Nephron (organoid): ENCODE measurements around the gene KAZN.

Source experiments
- H3K27ac Mint-ChIP-seq, 3 experiments: 2 replicates each; pipeline ENCODE4 v1.8.0; 2020; ENCODE audit warnings: mixed read lengths in 3 of 3, mild to moderate bottlenecking in 2 of 3, moderate library complexity in 1 of 3
- H3K27me3 Mint-ChIP-seq: 2 replicates; pipeline ENCODE4 v1.8.0; 2021; ENCODE audit warnings: low read depth, mild to moderate bottlenecking, moderate library complexity, mixed read lengths
- H3K36me3 Mint-ChIP-seq: 2 replicates; pipeline ENCODE4 v1.8.0; 2020; ENCODE audit warnings: low read depth, mixed read lengths
- H3K4me1 Mint-ChIP-seq: 2 replicates; pipeline ENCODE4 v1.8.0; 2020; ENCODE audit warnings: mixed read lengths
- H3K4me3 Mint-ChIP-seq, 3 experiments: 2 replicates each; pipeline ENCODE4 v1.8.0; 2020; ENCODE audit warnings: mild to moderate bottlenecking in 3 of 3, mixed read lengths in 3 of 3, moderate library complexity in 2 of 3
- H3K9me3 Mint-ChIP-seq: 2 replicates; pipeline ENCODE4 v1.8.0; 2020; ENCODE audit warnings: mixed read lengths
- TF ChIP-seq, protein P1 (sequence below), 3 experiments: fragments of 200-600 bp; sonication (generic); IDR thresholded peaks; one replicate each; pipeline ENCODE4 v1.5.0; 2021; ENCODE audit warnings: antibody characterized with exemption in 3 of 3; ENCODE audit not compliant: unreplicated experiment in 3 of 3

The KAZN gene

DNA sequence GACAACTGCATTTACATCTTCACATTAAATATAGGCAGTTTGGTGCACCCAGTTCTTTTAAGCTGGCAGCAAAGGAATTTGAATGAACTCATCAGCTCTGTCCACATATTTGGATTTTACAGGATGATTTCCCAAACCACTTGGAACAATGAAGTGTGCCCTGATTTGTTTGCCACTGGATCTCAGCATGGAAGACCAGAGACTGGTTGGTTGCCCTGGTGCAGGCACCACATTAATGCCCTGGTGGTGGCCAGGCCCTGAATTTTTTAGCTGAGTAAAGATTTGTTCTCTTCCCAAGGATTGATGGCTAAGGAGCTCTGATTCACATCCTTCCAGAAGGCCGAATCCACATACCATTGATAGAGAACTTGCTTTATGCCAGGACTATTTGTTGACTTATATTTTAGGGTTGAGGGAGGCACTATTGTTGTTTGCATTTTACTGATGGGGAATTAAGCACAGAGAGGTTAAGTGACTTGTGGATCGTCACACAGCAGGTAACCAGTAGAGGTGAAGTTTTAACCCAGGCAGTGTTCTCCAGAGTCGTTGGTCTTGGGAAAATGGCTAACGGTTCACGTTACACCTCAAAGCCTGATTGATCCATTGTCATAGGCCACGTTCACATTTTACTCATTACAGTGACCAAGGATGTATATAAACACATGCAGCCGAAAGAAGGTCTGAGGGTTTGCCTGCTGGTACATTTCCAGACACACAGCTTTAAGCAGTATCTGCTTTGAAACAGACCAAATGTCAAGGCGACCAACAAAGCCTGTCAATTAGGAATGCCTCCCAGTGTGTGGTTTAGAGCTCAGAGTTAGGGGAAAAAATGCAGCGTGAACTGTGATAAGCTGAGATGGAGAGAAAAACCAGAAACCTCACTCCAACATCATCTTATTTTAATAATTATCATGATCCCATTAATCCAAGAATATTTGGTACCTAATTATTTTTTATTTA, 50.7 kb downstream of the KAZN start:
- H3K27me3 Mint-ChIP-seq, result peaks cover 4% of the 10 kb centered on the region
- peaks cover 15% of the 10 kb centered on the region for H3K9me3 Mint-ChIP-seq
- no peak overlapping the region for H3K27ac Mint-ChIP-seq
- peaks cover 15% of the 10 kb centered on the region for H3K4me1 Mint-ChIP-seq
- TF ChIP-seq, protein P1, sequence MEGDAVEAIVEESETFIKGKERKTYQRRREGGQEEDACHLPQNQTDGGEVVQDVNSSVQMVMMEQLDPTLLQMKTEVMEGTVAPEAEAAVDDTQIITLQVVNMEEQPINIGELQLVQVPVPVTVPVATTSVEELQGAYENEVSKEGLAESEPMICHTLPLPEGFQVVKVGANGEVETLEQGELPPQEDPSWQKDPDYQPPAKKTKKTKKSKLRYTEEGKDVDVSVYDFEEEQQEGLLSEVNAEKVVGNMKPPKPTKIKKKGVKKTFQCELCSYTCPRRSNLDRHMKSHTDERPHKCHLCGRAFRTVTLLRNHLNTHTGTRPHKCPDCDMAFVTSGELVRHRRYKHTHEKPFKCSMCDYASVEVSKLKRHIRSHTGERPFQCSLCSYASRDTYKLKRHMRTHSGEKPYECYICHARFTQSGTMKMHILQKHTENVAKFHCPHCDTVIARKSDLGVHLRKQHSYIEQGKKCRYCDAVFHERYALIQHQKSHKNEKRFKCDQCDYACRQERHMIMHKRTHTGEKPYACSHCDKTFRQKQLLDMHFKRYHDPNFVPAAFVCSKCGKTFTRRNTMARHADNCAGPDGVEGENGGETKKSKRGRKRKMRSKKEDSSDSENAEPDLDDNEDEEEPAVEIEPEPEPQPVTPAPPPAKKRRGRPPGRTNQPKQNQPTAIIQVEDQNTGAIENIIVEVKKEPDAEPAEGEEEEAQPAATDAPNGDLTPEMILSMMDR (IDR thresholded peaks at IDR 0.05; ENCODE audit: unreplicated experiment in 3 of 3), result no peak
- no peak overlapping the region for H3K4me3 Mint-ChIP-seq
- peaks cover 14% of the 10 kb centered on the region for H3K36me3 Mint-ChIP-seq

DNA sequence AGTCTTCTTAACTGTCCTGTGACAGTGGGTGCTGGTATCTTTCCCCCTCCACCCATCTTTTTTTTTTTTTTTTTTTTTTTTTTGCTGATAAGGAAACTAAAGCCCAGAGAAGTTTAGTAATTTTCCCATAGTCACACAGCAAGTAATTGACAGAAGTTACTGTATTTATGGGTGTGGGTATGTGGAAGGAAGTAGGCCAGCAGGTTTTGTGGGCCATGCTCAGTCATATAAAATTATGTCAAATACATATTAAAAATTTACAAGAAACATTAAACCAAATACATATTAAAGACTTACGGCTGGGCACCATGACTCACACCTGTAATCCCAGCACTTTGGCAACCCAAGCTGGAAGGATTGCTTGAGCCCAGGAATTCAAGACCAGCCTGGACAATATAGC, 51.5 kb downstream of the KAZN start:
- peaks cover 9% of the 10 kb centered on the region for H3K36me3 Mint-ChIP-seq
- peaks cover 9% of the 10 kb centered on the region for H3K9me3 Mint-ChIP-seq
- TF ChIP-seq, protein P1 (IDR thresholded peaks at IDR 0.05; ENCODE audit: unreplicated experiment in 3 of 3), result no peak
- H3K27me3 Mint-ChIP-seq, result peaks cover 4% of the 10 kb centered on the region
- peaks cover 15% of the 10 kb centered on the region for H3K4me1 Mint-ChIP-seq
- H3K27ac Mint-ChIP-seq, result no peak overlapping the region
- no peak overlapping the region for H3K4me3 Mint-ChIP-seq

DNA sequence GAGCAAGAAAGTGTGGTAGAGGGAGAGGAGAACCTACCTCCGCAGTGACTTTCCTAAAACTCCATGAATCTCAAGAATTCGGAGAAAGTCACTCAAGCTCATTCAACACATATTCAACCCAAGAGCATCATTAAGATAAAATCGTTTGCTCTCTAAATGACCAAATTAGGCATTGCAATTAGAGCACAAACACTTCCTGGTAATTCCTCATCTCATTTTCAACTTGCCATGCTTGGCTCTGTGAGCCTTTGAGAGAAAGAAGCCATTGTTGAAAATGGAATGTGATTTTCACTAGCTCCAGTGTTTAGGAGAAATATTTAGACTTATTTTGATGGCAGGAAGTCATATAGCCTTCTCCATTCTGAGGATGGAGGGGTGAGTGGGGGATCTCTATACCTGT, 52.5 kb downstream of the KAZN start:
- Mint-ChIP-seq H3K27ac (no peak overlapping the region), H3K4me1 (peaks cover 25% of the 10 kb centered on the region), H3K9me3 (no peaks in the 10 kb centered on the region), H3K27me3 (no peaks in the 10 kb centered on the region), H3K4me3 (no peak overlapping the region), H3K36me3 (no peaks in the 10 kb centered on the region)
- TF ChIP-seq, protein P1 (IDR thresholded peaks at IDR 0.05; ENCODE audit: unreplicated experiment in 3 of 3), result no peak

DNA sequence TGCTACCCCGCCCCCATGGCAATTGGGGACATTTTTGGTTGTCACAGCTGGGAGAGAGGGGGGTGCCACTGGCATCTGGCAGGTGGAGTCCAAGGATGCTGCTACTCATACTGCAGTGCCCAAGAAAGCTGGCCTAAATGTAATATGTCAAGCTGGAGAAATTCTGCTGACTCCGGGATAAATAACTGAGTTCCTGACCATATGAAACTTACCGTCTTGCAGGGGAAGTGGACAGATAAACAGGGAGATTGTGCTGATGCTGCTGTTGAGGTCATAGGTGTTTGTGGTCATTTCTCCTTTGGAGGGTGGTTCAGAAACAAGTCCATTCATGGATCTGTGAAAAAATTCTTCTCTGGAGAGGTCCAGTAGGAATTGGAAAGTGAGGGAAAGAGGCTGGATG, 54.4 kb downstream of the KAZN start:
- Mint-ChIP-seq H3K9me3 (no peaks in the 10 kb centered on the region), H3K4me1 (peaks cover 32% of the 10 kb centered on the region), H3K27ac (no peak overlapping the region), H3K4me3 (no peak overlapping the region), H3K36me3 (no peaks in the 10 kb centered on the region), H3K27me3 (peaks cover 7% of the 10 kb centered on the region)
- TF ChIP-seq, protein P1 (IDR thresholded peaks at IDR 0.05; ENCODE audit: unreplicated experiment in 3 of 3), result no peak

DNA sequence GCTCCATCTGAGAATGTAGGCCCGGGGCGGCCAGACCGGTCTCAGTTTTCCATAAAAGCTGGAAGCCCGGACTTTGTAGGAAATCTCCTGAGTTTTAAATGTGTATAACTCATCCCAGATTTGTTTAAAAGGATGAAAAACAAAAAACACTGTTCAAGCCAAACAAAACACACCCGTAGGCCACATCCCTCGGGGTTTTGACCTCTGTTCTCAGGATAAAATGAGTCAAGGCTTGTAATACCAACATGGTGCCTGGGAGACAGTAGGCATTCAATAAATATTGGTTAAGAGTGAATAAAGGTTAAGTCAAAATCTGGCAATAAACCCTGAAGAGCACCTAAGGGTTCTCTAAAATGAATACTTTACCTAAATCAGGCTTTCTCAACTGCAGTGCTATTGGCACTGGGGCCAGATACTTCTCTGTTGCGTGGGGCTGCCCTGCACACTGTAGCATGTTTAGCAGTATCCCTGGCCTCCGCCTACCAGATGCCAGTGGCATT, 55.0 kb downstream of the KAZN start:
- Mint-ChIP-seq H3K4me1 (peaks cover 34% of the 10 kb centered on the region), H3K27me3 (peaks cover 7% of the 10 kb centered on the region), H3K4me3 (no peak overlapping the region), H3K36me3 (no peaks in the 10 kb centered on the region), H3K27ac (no peak overlapping the region), H3K9me3 (no peaks in the 10 kb centered on the region)
- TF ChIP-seq, protein P1 (IDR thresholded peaks at IDR 0.05; ENCODE audit: unreplicated experiment in 3 of 3), result no peak
